Ramos (cell line): ENCODE results near the gene DNAJC12.
"Not testable (repeated sequence)": the region's sequence is repeated elsewhere in the genome, so short reads cannot be mapped to it uniquely, and the experiment has no call there.

Experiments used
- in situ Hi-C: fragments of 300-500 bp; cut with MboI; formaldehyde crosslinking; loops from one replicate; pipeline ENCODE4 v1.14.3; 2022; ENCODE audit warnings: low sequenced_read_pairs; ENCODE audit not compliant: unreplicated experiment

The DNAJC12 gene

GRCh38 chr10:67837541-67838314 lies at the start of gene DNAJC12:
Gene DNAJC12 (minus strand): TSS chr10:67838188. CDS start chr10:67838011, 177 bp downstream.
- in situ Hi-C loops = no loop called here

- in situ Hi-C loops = no loop called here
These were observed 47.1 kb upstream of the DNAJC12 start for GRCh38 chr10:67884842-67885670.

- in situ Hi-C loops = no loop called here
These were observed 46.4 kb upstream of the DNAJC12 start, which contains the start of gene SIRT1 for GRCh38 chr10:67884313-67884841. Gene SIRT1 (plus strand): TSS chr10:67884656. CDS start chr10:67884722, 66 bp downstream.

- in situ Hi-C loops = no loop called here
These were observed 45.8 kb upstream of the DNAJC12 start for GRCh38 chr10:67883710-67884312.

- in situ Hi-C loops = no loop called here
These were observed 40.1 kb upstream of the DNAJC12 start for GRCh38 chr10:67878133-67878532.

GRCh38 chr10:67877421-67877820 lies 39.4 kb upstream of the DNAJC12 start:
- in situ Hi-C loops = not testable (repeated sequence)

GRCh38 chr10:67875340-67876238 lies 37.6 kb upstream of the DNAJC12 start:
- in situ Hi-C loops = no loop called here

- in situ Hi-C loops = no loop called here
These were observed 32.0 kb upstream of the DNAJC12 start for GRCh38 chr10:67869996-67870395.

- in situ Hi-C loops = no loop called here
These were observed 30.1 kb upstream of the DNAJC12 start for GRCh38 chr10:67868132-67868531.

GRCh38 chr10:67864607-67865371 lies 26.8 kb upstream of the DNAJC12 start:
- in situ Hi-C loops = no loop called here

GRCh38 chr10:67863094-67863493 lies 25.1 kb upstream of the DNAJC12 start:
- in situ Hi-C loops = no loop called here

GRCh38 chr10:67861750-67862432 lies 23.9 kb upstream of the DNAJC12 start:
- in situ Hi-C loops = no loop called here

GRCh38 chr10:67858971-67859370 lies 21.0 kb upstream of the DNAJC12 start:
- in situ Hi-C loops = loop anchor here (5.0 to 10.0 kb wide), 2 partner anchors 298 to 446 kb away; no protein-coding TSS in a partner anchor

- in situ Hi-C loops = loop anchor here (10.0 kb wide), 1 partner anchor 451 kb away; no protein-coding TSS in a partner anchor
These were observed 15.5 kb upstream of the DNAJC12 start for GRCh38 chr10:67853512-67853911.

- in situ Hi-C loops = loop anchor here (10.0 kb wide), 1 partner anchor 452 kb away; no protein-coding TSS in a partner anchor
These were observed 14.8 kb upstream of the DNAJC12 start for GRCh38 chr10:67852761-67853160.

GRCh38 chr10:67851186-67851585 lies 13.2 kb upstream of the DNAJC12 start:
- in situ Hi-C loops = loop anchor here (10.0 kb wide), 1 partner anchor 454 kb away; no protein-coding TSS in a partner anchor

GRCh38 chr10:67849331-67850011 lies 11.5 kb upstream of the DNAJC12 start:
- in situ Hi-C loops = loop anchor here (10.0 kb wide), 1 partner anchor 455 kb away; no protein-coding TSS in a partner anchor
